ENCODE results near the gene LRRC43. TPM values are rescaled to one million over a fixed set of nuclear protein-coding genes. Genes with fewer than 3 reads are reported as not detected.

LRRC43 gene
- total and polyA plus RNA-seq, 12 donors = 0.17 to 4.5 (median 1.1) TPM

DNA sequence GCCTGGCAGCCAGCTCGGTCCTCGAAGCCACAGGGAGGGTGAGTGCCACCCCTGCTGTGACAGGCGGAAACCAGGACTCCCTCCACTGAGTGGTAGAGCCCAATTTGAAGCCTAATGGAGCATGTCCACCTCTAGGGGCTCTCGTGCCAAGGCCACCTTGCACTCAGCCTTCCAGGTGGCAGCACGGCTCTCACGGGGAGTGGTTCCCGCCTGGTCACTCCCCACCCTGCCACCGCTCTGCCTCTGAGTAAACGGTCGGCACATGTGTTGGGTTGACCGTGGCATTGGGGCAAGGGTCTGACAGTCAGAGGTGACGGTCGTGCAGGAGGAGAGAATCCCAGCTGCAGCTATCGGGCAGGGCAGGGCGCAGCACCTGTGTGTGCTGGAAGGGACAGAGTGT is 43.7 kb upstream of the LRRC43 start:
- TF ChIP-seq, protein P1, sequence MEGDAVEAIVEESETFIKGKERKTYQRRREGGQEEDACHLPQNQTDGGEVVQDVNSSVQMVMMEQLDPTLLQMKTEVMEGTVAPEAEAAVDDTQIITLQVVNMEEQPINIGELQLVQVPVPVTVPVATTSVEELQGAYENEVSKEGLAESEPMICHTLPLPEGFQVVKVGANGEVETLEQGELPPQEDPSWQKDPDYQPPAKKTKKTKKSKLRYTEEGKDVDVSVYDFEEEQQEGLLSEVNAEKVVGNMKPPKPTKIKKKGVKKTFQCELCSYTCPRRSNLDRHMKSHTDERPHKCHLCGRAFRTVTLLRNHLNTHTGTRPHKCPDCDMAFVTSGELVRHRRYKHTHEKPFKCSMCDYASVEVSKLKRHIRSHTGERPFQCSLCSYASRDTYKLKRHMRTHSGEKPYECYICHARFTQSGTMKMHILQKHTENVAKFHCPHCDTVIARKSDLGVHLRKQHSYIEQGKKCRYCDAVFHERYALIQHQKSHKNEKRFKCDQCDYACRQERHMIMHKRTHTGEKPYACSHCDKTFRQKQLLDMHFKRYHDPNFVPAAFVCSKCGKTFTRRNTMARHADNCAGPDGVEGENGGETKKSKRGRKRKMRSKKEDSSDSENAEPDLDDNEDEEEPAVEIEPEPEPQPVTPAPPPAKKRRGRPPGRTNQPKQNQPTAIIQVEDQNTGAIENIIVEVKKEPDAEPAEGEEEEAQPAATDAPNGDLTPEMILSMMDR (IDR thresholded peaks at IDR 0.05) = no peak
- TF ChIP-seq POLR2A (IDR thresholded peaks at IDR 0.05) = no peak
- Histone ChIP-seq H3K36me3 (replicated peaks in 1 of 2) (peaks cover 0 to 90% of the 10 kb centered on the region in 2 donors), H3K4me3 (no peak overlapping the region), H3K9me3 (replicated peaks in 1 of 3) (no peaks in the 10 kb centered on the region), H3K4me1 (replicated peaks in 1 of 2) (no peaks in the 10 kb centered on the region), H3K27ac (no peak overlapping the region), H3K27me3 (no peaks in the 10 kb centered on the region)
- DNase-seq = no peak
- WGBS, 4 donors = 90 to 96% (median 93%) methylated on average over 9 to 15 of the region's 15 CpGs
- intact Hi-C loops (cut with DNase I) = no loop called here

DNA sequence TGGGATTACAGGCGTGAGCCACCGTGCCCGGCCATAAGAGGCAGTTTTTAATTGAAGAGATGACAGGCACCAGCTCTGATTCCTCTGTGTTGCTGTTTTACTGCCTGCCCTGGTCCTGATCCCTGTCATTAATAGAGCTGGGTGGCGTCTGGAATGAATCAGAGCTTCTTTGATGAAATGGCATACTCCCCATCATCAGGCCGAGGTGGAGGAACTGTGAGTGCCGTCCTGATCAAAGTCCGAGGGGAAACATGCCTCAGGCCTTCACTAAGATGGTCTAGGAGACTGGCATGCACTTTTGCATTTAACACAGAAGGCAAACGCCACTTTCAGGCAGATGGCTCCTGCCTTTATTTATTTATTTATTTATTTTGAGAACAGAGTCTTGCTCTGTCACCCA is 43.0 kb upstream of the LRRC43 start:
- no peak for DNase-seq
- Histone ChIP-seq H3K27ac (no peak overlapping the region), H3K4me3 (no peak overlapping the region), H3K36me3 (replicated peaks in 1 of 2) (peaks cover 0 to 84% of the 10 kb centered on the region in 2 donors), H3K4me1 (replicated peaks in 1 of 2) (no peaks in the 10 kb centered on the region), H3K27me3 (no peaks in the 10 kb centered on the region), H3K9me3 (replicated peaks in 1 of 3) (no peaks in the 10 kb centered on the region)
- TF ChIP-seq, protein P1 (IDR thresholded peaks at IDR 0.05) = no peak
- TF ChIP-seq POLR2A (IDR thresholded peaks at IDR 0.05) = no peak
- intact Hi-C loops (cut with DNase I) = no loop called here
- 81 to 93% (median 88%) methylated on average over 8 of the region's 8 CpGs for WGBS, 4 donors

DNA sequence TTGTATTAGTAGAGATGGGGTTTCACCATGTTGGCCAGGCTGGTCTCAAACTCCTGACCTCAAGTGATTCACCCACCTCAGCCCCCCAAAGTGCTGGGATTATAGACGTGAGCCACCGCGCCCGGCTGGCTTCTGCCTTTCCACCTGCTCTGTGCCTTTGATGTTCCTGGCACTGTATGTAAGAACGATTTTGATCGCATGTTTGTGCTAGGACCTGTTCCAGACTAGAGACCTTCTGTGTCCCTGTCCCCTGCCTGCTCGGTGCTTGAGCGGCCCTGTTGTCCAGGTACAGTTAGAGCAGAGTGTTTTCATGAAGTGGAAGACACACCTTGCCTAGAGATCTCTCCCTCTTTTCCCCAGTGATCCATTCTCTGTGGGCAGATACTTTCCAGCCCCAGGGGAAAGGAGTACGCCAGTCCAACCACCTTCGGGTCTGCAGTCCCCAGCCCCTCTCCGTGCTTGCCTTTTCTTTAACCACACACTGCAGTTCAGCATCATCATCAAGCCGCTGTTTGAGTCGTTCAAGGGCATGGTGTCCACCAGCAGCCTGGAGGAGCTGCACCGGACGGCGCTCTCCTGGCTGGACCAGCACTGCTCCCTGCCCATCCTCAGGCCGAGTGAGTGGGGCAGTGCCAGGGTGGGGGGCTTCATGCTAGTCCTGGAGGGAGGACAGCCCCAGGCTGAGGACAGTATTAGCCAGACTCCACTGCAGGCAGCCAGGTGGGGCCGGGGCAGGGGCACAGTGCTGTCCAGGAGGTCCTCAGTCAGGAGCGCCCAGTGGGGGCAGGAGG is 42.3 kb upstream of the LRRC43 start:
- TF ChIP-seq, protein P1 (IDR thresholded peaks at IDR 0.05) = no peak
- TF ChIP-seq POLR2A (IDR thresholded peaks at IDR 0.05) = no peak
- peaks cover 0 to 77% of the 10 kb centered on the region in 2 donors for H3K36me3 ChIP-seq (replicated peaks in 1 of 2)
- no peaks in the 10 kb centered on the region for H3K27me3 ChIP-seq

DNA sequence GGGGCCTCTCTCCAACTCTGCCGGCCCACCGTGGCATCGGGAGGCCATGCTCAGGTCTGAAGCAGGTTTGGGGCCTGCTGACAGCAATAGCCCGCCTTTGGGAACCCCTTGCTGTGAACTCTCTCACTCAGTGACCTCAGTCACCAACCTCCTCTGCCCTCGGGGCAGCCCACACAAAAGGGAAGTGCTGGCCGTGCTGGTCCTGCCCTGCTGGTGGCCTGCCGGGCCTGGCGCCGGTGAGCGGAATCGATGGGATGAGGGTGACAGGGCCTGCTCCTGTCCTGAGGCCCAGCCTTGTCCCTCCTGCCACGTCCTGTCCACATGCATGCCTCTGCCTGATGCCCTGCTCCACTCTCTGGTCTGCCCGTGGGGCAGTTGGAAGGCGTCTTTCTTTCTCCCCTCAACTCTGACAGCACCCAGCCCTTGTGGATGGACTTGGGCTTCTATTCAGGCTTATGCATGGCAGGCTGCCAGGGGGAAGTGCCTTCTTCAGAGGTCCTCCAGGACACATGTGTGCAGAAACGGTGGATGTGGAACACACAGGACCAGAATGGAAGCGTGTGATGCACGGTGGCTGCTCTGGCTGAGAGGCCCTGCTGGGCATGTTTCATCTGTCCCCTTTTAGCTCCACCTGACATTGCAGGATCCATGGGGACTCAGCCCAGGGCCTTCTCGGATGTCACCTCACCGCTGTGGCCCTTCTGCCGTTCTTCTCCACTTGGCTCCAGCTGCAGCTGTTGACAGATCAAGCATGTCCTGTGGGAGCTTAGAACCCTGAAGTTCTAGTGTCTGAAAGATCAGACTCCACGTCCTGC is 40.8 kb upstream of the LRRC43 start:
- DNase-seq = no peak
- WGBS, 4 donors = 84 to 91% (median 90%) methylated on average over 10 to 21 of the region's 21 CpGs
- no peak for TF ChIP-seq POLR2A (IDR thresholded peaks at IDR 0.05)
- TF ChIP-seq, protein P1 (IDR thresholded peaks at IDR 0.05) = no peak
- Histone ChIP-seq H3K27ac (no peak overlapping the region), H3K36me3 (replicated peaks in 1 of 2) (peaks cover 0 to 65% of the 10 kb centered on the region in 2 donors), H3K9me3 (replicated peaks in 1 of 3) (no peaks in the 10 kb centered on the region), H3K4me3 (no peak overlapping the region), H3K27me3 (no peaks in the 10 kb centered on the region), H3K4me1 (replicated peaks in 1 of 2) (no peaks in the 10 kb centered on the region)
- intact Hi-C loops (cut with DNase I) = no loop called here

More for the DNA sequence above, 42.3 kb upstream of the LRRC43 start:
- H3K4me1 ChIP-seq (replicated peaks in 1 of 2) = no peaks in the 10 kb centered on the region
- H3K27ac ChIP-seq = no peak overlapping the region
- 91 to 96% (median 95%) methylated on average over 19 of the region's 19 CpGs for WGBS, 4 donors
- H3K9me3 ChIP-seq (replicated peaks in 1 of 3) = no peaks in the 10 kb centered on the region
- intact Hi-C loops (cut with DNase I) = no loop called here
- peak in 1 of 7 donors; percentile 15 for DNase-seq
- H3K4me3 ChIP-seq = no peak overlapping the region
